GM12865 (cell line): ENCODE data around the gene CAMKMT.

ENCODE experiments used
- DNase-seq: peaks from one replicate; pipeline ENCODE4 v3.0.0; 2010; ENCODE audit warnings: low read depth
- H3K4me3 ChIP-seq: 2 replicates; pipeline ENCODE4 v1.5.1; 2011; ENCODE audit warnings: mild to moderate bottlenecking, low read depth, low read length, control low read depth
- CTCF ChIP-seq: IDR thresholded peaks from 2 replicates; pipeline ENCODE4 v1.5.1; 2011; ENCODE audit warnings: low read length, control low read depth, low read depth, inconsistent platforms; ENCODE audit not compliant: insufficient read depth; ENCODE audit errors: missing control alignments

The CAMKMT gene

GRCh38 chr2:44707945-44708660, 346.4 kb downstream of the CAMKMT start:
- TF ChIP-seq CTCF: no peak
- H3K4me3 ChIP-seq: no peak overlapping the region
- DNase-seq: peak; percentile 29

DNA sequence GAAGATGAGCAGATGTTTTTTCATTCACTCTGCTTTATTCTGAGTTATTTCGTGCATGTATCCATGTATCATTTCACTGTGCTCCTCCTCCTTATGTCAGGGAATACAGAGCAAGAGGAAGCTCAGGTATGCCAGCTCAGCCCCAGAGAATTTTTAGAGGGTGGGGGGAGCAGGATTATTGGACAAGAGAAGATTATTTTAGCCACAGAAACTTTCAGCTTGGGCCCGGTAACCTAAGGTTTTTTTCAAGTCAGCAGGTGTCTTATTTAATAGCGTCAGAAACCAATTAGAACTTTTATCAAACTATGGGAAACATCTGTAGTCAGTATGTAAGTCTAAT, 346.9 kb downstream of the CAMKMT start:
- no peak for DNase-seq
- TF ChIP-seq CTCF: no peak
- H3K4me3 ChIP-seq: no peak overlapping the region

- peak; percentile 25 for DNase-seq
- H3K4me3 ChIP-seq: no peak overlapping the region
- TF ChIP-seq CTCF: no peak
Observed at GRCh38 chr2:44713170-44713569, 351.4 kb downstream of the CAMKMT start.

DNA sequence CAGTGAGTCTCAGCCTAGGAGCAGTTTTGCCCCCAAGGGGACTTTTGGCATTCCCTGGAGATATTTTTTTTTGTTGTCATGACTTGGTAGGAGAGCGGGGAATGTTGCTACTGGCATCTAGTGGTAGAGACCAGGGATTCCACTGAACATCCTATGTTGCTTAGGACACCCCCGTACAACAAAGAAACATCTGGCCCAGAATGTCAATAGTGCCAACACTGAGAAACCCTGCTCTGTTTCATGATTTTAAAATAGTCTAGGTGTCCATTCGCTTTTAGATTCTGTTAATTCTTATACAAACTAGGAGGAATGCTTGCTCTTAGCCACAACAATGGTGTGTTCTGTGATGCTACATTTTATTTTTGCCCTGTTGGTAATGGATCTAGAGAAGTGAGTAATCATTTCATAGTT, 353.9 kb downstream of the CAMKMT start:
- H3K4me3 ChIP-seq: no peak overlapping the region
- peak; percentile 8 for TF ChIP-seq CTCF
- DNase-seq: peak; percentile 12

GRCh38 chr2:44716131-44716530, 354.4 kb downstream of the CAMKMT start:
- no peak for TF ChIP-seq CTCF
- DNase-seq: no peak
- H3K4me3 ChIP-seq: no peak overlapping the region

DNA sequence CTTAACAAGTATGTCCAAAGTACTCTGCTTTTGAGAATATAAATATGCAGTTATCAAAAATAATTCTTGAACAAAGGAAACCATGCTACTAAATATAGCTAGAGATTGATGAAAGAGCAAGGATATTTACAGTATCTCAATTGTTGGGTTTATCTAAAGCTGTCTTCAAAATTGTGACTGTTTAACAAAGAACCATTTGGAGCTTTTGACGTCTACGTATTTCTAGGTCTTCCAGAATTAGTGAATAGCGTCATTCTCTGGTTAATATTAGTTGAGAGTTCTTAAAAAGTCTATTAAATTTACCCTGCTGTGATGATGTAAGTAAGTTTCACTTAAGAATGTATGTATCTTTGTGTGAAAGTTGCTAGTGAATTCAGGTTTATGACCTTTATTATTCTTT, 356.7 kb downstream of the CAMKMT start:
- DNase-seq: no peak
- TF ChIP-seq CTCF: no peak
- no peak overlapping the region for H3K4me3 ChIP-seq

GRCh38 chr2:44719562-44719961, 357.8 kb downstream of the CAMKMT start:
- H3K4me3 ChIP-seq: no peak overlapping the region
- TF ChIP-seq CTCF: no peak
- DNase-seq: no peak
